Trophoblast cell (in vitro differentiated cells and primary cell): Measurements from ENCODE around the gene PRKD3.
A peak's percentile ranks its signal among the peaks of the same experiment; 100 is the strongest.

ENCODE experiments used
- DNase-seq, 2 donors: peaks; one replicate each; pipeline ENCODE4 v3.0.0-alpha.2; 2016
- H2AFZ ChIP-seq: 2 replicates; pipeline ENCODE4 v1.6.1; 2013; ENCODE audit warnings: low read length, moderate library complexity, mild to moderate bottlenecking; ENCODE audit not compliant: insufficient read depth, poor library complexity
- H2AK5ac ChIP-seq: 2 replicates; pipeline ENCODE4 v1.6.1; 2013; ENCODE audit warnings: mild to moderate bottlenecking, low read length
- H2BK120ac ChIP-seq: 2 replicates; pipeline ENCODE4 v1.6.1; 2013; ENCODE audit warnings: low read length, mild to moderate bottlenecking, moderate library complexity; ENCODE audit not compliant: insufficient read depth, poor library complexity
- H2BK12ac ChIP-seq: 2 replicates; pipeline ENCODE4 v1.6.1; 2013; ENCODE audit warnings: mild to moderate bottlenecking, low read length, moderate library complexity
- H2BK5ac ChIP-seq: 2 replicates; pipeline ENCODE4 v1.6.1; 2013; ENCODE audit warnings: low read length, low read depth, moderate library complexity, mild to moderate bottlenecking; ENCODE audit not compliant: poor library complexity
- H3K14ac ChIP-seq: 2 replicates; pipeline ENCODE4 v1.6.1; 2013; ENCODE audit warnings: mild to moderate bottlenecking, low read length
- H3K18ac ChIP-seq: 2 replicates; pipeline ENCODE4 v1.6.1; 2013; ENCODE audit warnings: mild to moderate bottlenecking, low read length
- H3K23ac ChIP-seq: 2 replicates; pipeline ENCODE4 v1.6.1; 2013; ENCODE audit warnings: low read length
- H3K27ac ChIP-seq: 2 replicates; pipeline ENCODE4 v1.5.1; 2013; ENCODE audit warnings: low read depth, mild to moderate bottlenecking, inconsistent platforms, low read length, moderate library complexity
- H3K27me3 ChIP-seq: 2 replicates; pipeline ENCODE4 v1.6.1; 2013; ENCODE audit warnings: inconsistent platforms, mild to moderate bottlenecking, low read length, moderate library complexity; ENCODE audit not compliant: insufficient read depth
- H3K36me3 ChIP-seq, 2 experiments: 1 replicate in 1 of 2; 2 replicates in 1 of 2; pipeline ENCODE4 v1.6.1; 2013; ENCODE audit warnings: low read length in 2 of 2, mild to moderate bottlenecking in 2 of 2, moderate library complexity in 1 of 2; ENCODE audit not compliant: insufficient read depth in 2 of 2, control insufficient read depth in 1 of 2
- H3K4ac ChIP-seq: 2 replicates; pipeline ENCODE4 v1.6.1; 2013; ENCODE audit warnings: low read depth, mild to moderate bottlenecking, low read length, moderate library complexity
- H3K4me1 ChIP-seq, 2 experiments: 1 replicate in 1 of 2; 2 replicates in 1 of 2; pipeline ENCODE4 v1.6.1; 2013; ENCODE audit warnings: low read length in 2 of 2, mild to moderate bottlenecking in 2 of 2, moderate library complexity in 1 of 2; ENCODE audit not compliant: insufficient read depth in 2 of 2, control insufficient read depth in 1 of 2
- H3K4me2 ChIP-seq: 2 replicates; pipeline ENCODE4 v1.6.1; 2013; ENCODE audit warnings: inconsistent platforms, mild to moderate bottlenecking, low read length, moderate library complexity
- H3K4me3 ChIP-seq: 2 replicates; pipeline ENCODE4 v1.5.1; 2013; ENCODE audit warnings: mild to moderate bottlenecking, low read depth, low read length, inconsistent platforms
- H3K79me1 ChIP-seq: one replicate; pipeline ENCODE4 v1.6.1; 2013; ENCODE audit warnings: low read length
- H3K79me2 ChIP-seq: 2 replicates; pipeline ENCODE4 v1.6.1; 2013; ENCODE audit warnings: low read length, mild to moderate bottlenecking; ENCODE audit not compliant: control insufficient read depth, insufficient read depth, poor library complexity
- H3K9ac ChIP-seq: 2 replicates; pipeline ENCODE4 v1.6.1; 2013; ENCODE audit warnings: mild to moderate bottlenecking, low read length
- H3K9me3 ChIP-seq: 2 replicates; pipeline ENCODE4 v1.6.1; 2013; ENCODE audit warnings: low read depth, mild to moderate bottlenecking, control low read depth, inconsistent platforms, low read length; ENCODE audit not compliant: insufficient read depth
- H4K12ac ChIP-seq: 2 replicates; pipeline ENCODE4 v1.6.1; 2013; ENCODE audit warnings: low read depth, mild to moderate bottlenecking, low read length, moderate library complexity
- H4K8ac ChIP-seq: 2 replicates; pipeline ENCODE4 v1.6.1; 2013; ENCODE audit warnings: low read depth, mild to moderate bottlenecking, low read length, moderate library complexity
- H4K91ac ChIP-seq: one replicate; pipeline ENCODE4 v1.6.1; 2013; ENCODE audit warnings: low read depth, mild to moderate bottlenecking, low read length, moderate library complexity
- WGBS: extraction: QIAGEN DNeasy Blood & Tissue Kit; methylation state at CpG from one replicate; pipeline ENCODE4 v1.1.7; 2013; ENCODE audit warnings: missing lambda C conversion rate; ENCODE audit not compliant: insufficient read length, insufficient coverage; ENCODE audit errors: extremely low coverage; 5-methylcytosine and 5-hydroxymethylcytosine counted together

Gene PRKD3

GRCh38 chr2:37330681-37331080 lies 6.0 kb upstream of the PRKD3 start:
- Histone ChIP-seq H3K4ac (no peak overlapping the region), H4K91ac (no peak overlapping the region), H2AFZ (no peak overlapping the region), H3K79me2 (no peaks in the 10 kb centered on the region), H2BK5ac (no peak overlapping the region), H4K8ac (no peak overlapping the region), H3K27ac (no peak overlapping the region), H3K4me1 (no peaks in the 10 kb centered on the region), H2BK12ac (no peak overlapping the region), H3K4me2 (no peak overlapping the region), H3K4me3 (no peak overlapping the region), H3K9ac (no peak overlapping the region), H3K27me3 (no peaks in the 10 kb centered on the region), H4K12ac (no peak overlapping the region), H3K23ac (no peak overlapping the region), H3K9me3 (peaks cover 2% of the 10 kb centered on the region), H2AK5ac (no peak overlapping the region), H2BK120ac (no peak overlapping the region), H3K36me3 (no peaks in the 10 kb centered on the region), H3K79me1 (no peaks in the 10 kb centered on the region), H3K14ac (no peak overlapping the region), H3K18ac (no peak overlapping the region)
- no peak for DNase-seq

GRCh38 chr2:37326866-37327634 lies 2.4 kb upstream of the PRKD3 start:
- Histone ChIP-seq H3K18ac (no peak overlapping the region), H3K36me3 (no peaks in the 10 kb centered on the region), H3K4me1 (no peaks in the 10 kb centered on the region), H3K79me2 (peaks cover 7% of the 10 kb centered on the region), H3K79me1 (peaks cover 12% of the 10 kb centered on the region), H2BK12ac (no peak overlapping the region), H4K8ac (no peak overlapping the region), H4K12ac (no peak overlapping the region), H2AK5ac (no peak overlapping the region), H3K14ac (no peak overlapping the region), H3K4me2 (no peak overlapping the region), H2AFZ (no peak overlapping the region), H4K91ac (no peak overlapping the region), H3K4ac (no peak overlapping the region), H2BK5ac (no peak overlapping the region), H3K9me3 (peaks cover 3% of the 10 kb centered on the region), H2BK120ac (no peak overlapping the region), H3K27me3 (no peaks in the 10 kb centered on the region), H3K4me3 (no peak overlapping the region), H3K27ac (no peak overlapping the region), H3K9ac (no peak overlapping the region), H3K23ac (no peak overlapping the region)
- peak; percentile 40 to 85 for DNase-seq
- WGBS: no CpG with 5 or more reads among the region's 8 CpGs

- no peak overlapping the region for H2AK5ac ChIP-seq
- no peak overlapping the region for H2BK5ac ChIP-seq
- H3K79me1 ChIP-seq: peaks cover 12% of the 10 kb centered on the region
- no CpG with 5 or more reads among the region's 2 CpGs for WGBS
- no peak overlapping the region for H3K18ac ChIP-seq
- H3K9me3 ChIP-seq: peaks cover 3% of the 10 kb centered on the region
- no peak overlapping the region for H4K8ac ChIP-seq
- H3K9ac ChIP-seq: no peak overlapping the region
- no peak overlapping the region for H2BK120ac ChIP-seq
- no peak overlapping the region for H3K4me2 ChIP-seq
- no peak overlapping the region for H4K12ac ChIP-seq
- H3K23ac ChIP-seq: no peak overlapping the region
- DNase-seq: peak; percentile 61 to 76
- no peak overlapping the region for H4K91ac ChIP-seq
- H3K79me2 ChIP-seq: peaks cover 9% of the 10 kb centered on the region
- H3K14ac ChIP-seq: no peak overlapping the region
- H2BK12ac ChIP-seq: no peak overlapping the region
- H3K4me1 ChIP-seq: no peaks in the 10 kb centered on the region
- H2AFZ ChIP-seq: no peak overlapping the region
- H3K4me3 ChIP-seq: no peak overlapping the region
- no peak overlapping the region for H3K27ac ChIP-seq
- H3K4ac ChIP-seq: no peak overlapping the region
- H3K36me3 ChIP-seq: no peaks in the 10 kb centered on the region
- H3K27me3 ChIP-seq: no peaks in the 10 kb centered on the region
These were observed 1.7 kb upstream of the PRKD3 start for GRCh38 chr2:37326285-37326684.

GRCh38 chr2:37325625-37326071 lies 1.0 kb upstream of the PRKD3 start:
- WGBS: no CpG with 5 or more reads among the region's 12 CpGs
- no peak overlapping the region for H3K4me3 ChIP-seq
- no peak overlapping the region for H3K4ac ChIP-seq
- no peaks in the 10 kb centered on the region for H3K36me3 ChIP-seq
- H2AFZ ChIP-seq: no peak overlapping the region
- peak overlapping the region; percentile 46 for H2BK120ac ChIP-seq
- H3K18ac ChIP-seq: no peak overlapping the region
- peaks cover 12% of the 10 kb centered on the region for H3K79me1 ChIP-seq
- peaks cover 9% of the 10 kb centered on the region for H3K79me2 ChIP-seq
- peak overlapping the region; percentile 28 for H4K91ac ChIP-seq
- H2AK5ac ChIP-seq: no peak overlapping the region
- no peaks in the 10 kb centered on the region for H3K4me1 ChIP-seq
- peak; percentile 86 to 87 for DNase-seq
- no peak overlapping the region for H3K14ac ChIP-seq
- H2BK12ac ChIP-seq: peak overlapping the region; percentile 77
- no peak overlapping the region for H2BK5ac ChIP-seq
- peak overlapping the region; percentile 75 for H3K4me2 ChIP-seq
- H3K27me3 ChIP-seq: no peaks in the 10 kb centered on the region
- H3K9ac ChIP-seq: no peak overlapping the region
- peaks cover 3% of the 10 kb centered on the region for H3K9me3 ChIP-seq
- H4K12ac ChIP-seq: peak overlapping the region; percentile 80
- no peak overlapping the region for H3K23ac ChIP-seq
- H4K8ac ChIP-seq: peak overlapping the region; percentile 57
- H3K27ac ChIP-seq: no peak overlapping the region
